GM12878 (cell line): ENCODE data around the gene C1QTNF12. TPM values are rescaled to one million over a fixed set of nuclear protein-coding genes. Genes with fewer than 3 reads are reported as not detected.

Experiments
- ATAC-seq: fragments of 200-7000 bp; cut with Tn5 transposase; 3 replicates; pipeline ENCODE4 v1.9.1; 2020; ENCODE audit warnings: mild to moderate bottlenecking, moderate library complexity
- BruUV-seq: library from RNA; stranded (reverse); fragments of 400-500 nt; replicated peaks from 2 replicates; lab custom pipeline; 2021; lab: Mats Ljungman, UMichigan
- CTCF ChIA-PET: fragments of 300-600 bp; sonication (Branson Sonifier 250); formaldehyde crosslinking; extraction: SDS; loops from one replicate; lab custom pipeline; 2021; ENCODE audit warnings: inconsistent platforms; lab: Yijun Ruan, JAX
- POLR2A ChIA-PET: fragments of 350-600 bp; formaldehyde crosslinking; extraction: SDS; loops from one replicate; lab custom pipeline; 2021; ENCODE audit warnings: inconsistent platforms; lab: Charles Lee
- RAD21 ChIA-PET: fragments of 300-600 bp; sonication (Branson Sonifier 250); formaldehyde crosslinking; loops from one replicate; lab custom pipeline; 2023; ENCODE audit warnings: antibody characterized with exemption; ENCODE audit not compliant: unreplicated experiment; lab: Charles Lee
- SMC1A ChIA-PET: fragments of 300-600 bp; sonication (Branson Sonifier 250); formaldehyde crosslinking; loops from one replicate; lab custom pipeline; 2023; ENCODE audit not compliant: unreplicated experiment, uncharacterized antibody; lab: Charles Lee
- DNase-seq: peaks from one replicate; pipeline ENCODE4 v3.0.0-alpha.2; 2011; ENCODE audit warnings: low read depth, low spot score
- FAIRE-seq: peaks from 3 replicates; lab custom pipeline; 2011; peaks lifted over from hg19 to GRCh38; lab: Jason Lieb, UNC
- H2AFZ ChIP-seq: 2 replicates; pipeline ENCODE4 v1.6.0; 2011; ENCODE audit warnings: low read depth, low read length, control low read depth; ENCODE audit not compliant: control insufficient read depth
- H3K27ac ChIP-seq: 2 replicates; pipeline ENCODE4 v1.5.1; 2011; ENCODE audit warnings: control low read depth; ENCODE audit not compliant: control insufficient read depth, insufficient read depth
- H3K27me3 ChIP-seq, 2 experiments: replicated peaks in 1 of 2; 2 replicates each; pipeline versions ENCODE4 v1.6.0 to v1.6.1; 2011; ENCODE audit warnings: low read length in 1 of 2; ENCODE audit not compliant: control insufficient read depth in 2 of 2, insufficient read depth in 2 of 2
- H3K36me3 ChIP-seq, 2 experiments: 2 replicates each; pipeline ENCODE4 v1.5.1; 2011; ENCODE audit warnings: low read length in 1 of 2; ENCODE audit not compliant: control insufficient read depth in 2 of 2, insufficient read depth in 2 of 2
- H3K4me1 ChIP-seq: 2 replicates; pipeline ENCODE4 v1.6.1; 2011; ENCODE audit warnings: mild to moderate bottlenecking, low read length, moderate library complexity, mixed read lengths; ENCODE audit not compliant: control insufficient read depth, insufficient read depth
- H3K4me2 ChIP-seq: 2 replicates; pipeline ENCODE4 v1.6.0; 2011; ENCODE audit warnings: control low read depth; ENCODE audit not compliant: control insufficient read depth, insufficient read depth
- H3K4me3 ChIP-seq: fragments of 200-600 bp; sonication (generic); 2 replicates; pipeline ENCODE4 v1.5.1; 2016
- H3K79me2 ChIP-seq: 2 replicates; pipeline ENCODE4 v1.6.0; 2011; ENCODE audit warnings: low read length; ENCODE audit not compliant: control insufficient read depth, insufficient read depth
- H3K9ac ChIP-seq: 2 replicates; pipeline ENCODE4 v1.8.0; 2011; ENCODE audit warnings: low read length, control low read depth, mixed read lengths; ENCODE audit not compliant: control insufficient read depth, insufficient read depth
- H3K9me3 ChIP-seq: replicated peaks from 3 replicates; pipeline ENCODE4 v1.5.1; 2011; ENCODE audit warnings: mild to moderate bottlenecking, low read length; ENCODE audit not compliant: control insufficient read depth, insufficient read depth
- H4K20me1 ChIP-seq: 2 replicates; pipeline ENCODE4 v1.6.0; 2011; ENCODE audit not compliant: control insufficient read depth, insufficient read depth
- BRCA1 ChIP-seq: IDR thresholded peaks from 2 replicates; pipeline ENCODE4 v1.6.1; 2011; ENCODE audit warnings: low read depth, low read length, improper control_type of control experiment
- DPF2 ChIP-seq: fragments of 450-650 bp; IDR thresholded peaks from 2 replicates; pipeline ENCODE4 v1.6.1; 2017; ENCODE audit warnings: mild to moderate bottlenecking
- EGR1 ChIP-seq, 2 experiments: IDR thresholded peaks; 1 replicate in 1 of 2; 2 replicates in 1 of 2; pipeline ENCODE4 v1.6.1; 2011 to 2012; ENCODE audit warnings: low read depth in 2 of 2, low read length in 2 of 2, borderline replicate concordance in 1 of 2, mild to moderate bottlenecking in 1 of 2, moderate library complexity in 1 of 2
- GATAD2B ChIP-seq: fragments of 450-650 bp; conservative IDR thresholded peaks from 2 replicates; pipeline ENCODE4 v1.6.1; 2017; ENCODE audit warnings: low read depth, mild to moderate bottlenecking, moderate library complexity
- HDAC2 ChIP-seq: fragments of 200-600 bp; sonication (generic); IDR thresholded peaks from 2 replicates; pipeline ENCODE4 v1.6.1; 2017
- MEF2B ChIP-seq: fragments of 450-650 bp; IDR thresholded peaks from 2 replicates; pipeline ENCODE4 v1.6.1; 2018; ENCODE audit warnings: mild to moderate bottlenecking, moderate library complexity; ENCODE audit not compliant: partially characterized antibody, poor library complexity, severe bottlenecking
- MYC ChIP-seq: IDR thresholded peaks from 2 replicates; pipeline ENCODE4 v1.6.1; 2011; ENCODE audit warnings: mild to moderate bottlenecking, low read length, moderate library complexity, inconsistent platforms; ENCODE audit not compliant: insufficient read depth, insufficient replicate concordance, insufficient read length, severe bottlenecking
- RUNX3 ChIP-seq: IDR thresholded peaks from 2 replicates; pipeline ENCODE4 v1.6.1; 2012; ENCODE audit warnings: low read length, inconsistent platforms
- SIN3A ChIP-seq: IDR thresholded peaks from 2 replicates; pipeline ENCODE4 v1.6.1; 2012; ENCODE audit warnings: low read depth, low read length, improper control_type of control experiment
- TAF1 ChIP-seq: IDR thresholded peaks from 2 replicates; pipeline ENCODE4 v1.6.1; 2011; ENCODE audit warnings: mild to moderate bottlenecking, low read depth, low read length, borderline replicate concordance
- YBX1 ChIP-seq: fragments of 450-650 bp; IDR thresholded peaks from 2 replicates; pipeline ENCODE4 v1.6.1; 2016; ENCODE audit warnings: antibody characterized with exemption
- WGBS: methylation state at CpG from one replicate; pipeline ENCODE4 v1.1.6; 2016; ENCODE audit warnings: low lambda C conversion rate; ENCODE audit not compliant: insufficient replicate concordance, insufficient coverage; ENCODE audit errors: missing lambda C conversion rate; 5-methylcytosine and 5-hydroxymethylcytosine counted together
- in situ Hi-C: fragments of 300-500 bp; cut with MboI; formaldehyde crosslinking; loops from 9 replicates; pipeline ENCODE4 v1.14.3; 2018; ENCODE audit warnings: mixed read lengths
- intact Hi-C: fragments of 100-400 bp; cut with micrococcal nuclease; formaldehyde crosslinking; loops from one replicate; pipeline ENCODE4 v1.14.2; 2022; ENCODE audit not compliant: unreplicated experiment
- polyA plus RNA-seq, 11 experiments: library from polyadenylated mRNA; depleted of rRNA in 4 of 11; unstranded in 6 of 11; stranded (reverse) in 5 of 11; fragments of >200 nt; fragmentation: Nextera tagmentation in 4 of 11; fragmentation: Illumina TruSeq in 1 of 11; extraction: Ambion mirVana in 4 of 11; extraction: Trizol in 1 of 11; gene quantifications; 1 replicate in 1 of 11; 2 replicates in 10 of 11; pipeline versions ENCODE4 v1.2.1 to v1.2.3, GENCODE V29; 2011 to 2016; ENCODE audit warnings: inconsistent platforms in 2 of 11, missing spikeins in 2 of 11, low read depth in 1 of 11
- total RNA-seq, 4 experiments: library from RNA; depleted of rRNA in 3 of 4; stranded (reverse); fragments of >200 nt in 3 of 4; fragmentation: Illumina TruSeq in 1 of 4; extraction: Trizol in 1 of 4; gene quantifications; 2 replicates each; pipeline versions ENCODE4 v1.2.1 to v1.2.3, GENCODE V29; 2013 to 2021
- TF ChIP-seq, protein P1 (sequence below): fragments of 450-650 bp; IDR thresholded peaks from 2 replicates; pipeline ENCODE4 v1.6.1; 2017; ENCODE audit warnings: mild to moderate bottlenecking, moderate library complexity
- TF ChIP-seq, protein P2 (sequence below): fragments of 450-650 bp; formaldehyde crosslinking; IDR thresholded peaks from 2 replicates; pipeline ENCODE4 v1.5.0; 2022; ENCODE audit warnings: mild to moderate bottlenecking, missing genetic modification characterization
- TF ChIP-seq, protein P3 (sequence below): fragments of 150-350 bp; IDR thresholded peaks from 2 replicates; pipeline ENCODE4 v1.6.1; 2014; ENCODE audit warnings: mild to moderate bottlenecking, low read depth, low read length
- TF ChIP-seq, protein P4 (sequence below): IDR thresholded peaks from 2 replicates; pipeline ENCODE4 v1.6.1; 2011; ENCODE audit warnings: borderline replicate concordance, low read depth, mild to moderate bottlenecking, moderate library complexity, mixed read lengths, low read length; ENCODE audit not compliant: insufficient read depth; ENCODE audit errors: extremely low read length

The C1QTNF12 gene
- total and polyA plus RNA-seq, 10 of the 15 experiments (the other 5 are each of a cell fraction or from before 2014, with no cell fraction given): 0.17 to 1.0 (median 0.31) TPM; not detected in 5

DNA sequence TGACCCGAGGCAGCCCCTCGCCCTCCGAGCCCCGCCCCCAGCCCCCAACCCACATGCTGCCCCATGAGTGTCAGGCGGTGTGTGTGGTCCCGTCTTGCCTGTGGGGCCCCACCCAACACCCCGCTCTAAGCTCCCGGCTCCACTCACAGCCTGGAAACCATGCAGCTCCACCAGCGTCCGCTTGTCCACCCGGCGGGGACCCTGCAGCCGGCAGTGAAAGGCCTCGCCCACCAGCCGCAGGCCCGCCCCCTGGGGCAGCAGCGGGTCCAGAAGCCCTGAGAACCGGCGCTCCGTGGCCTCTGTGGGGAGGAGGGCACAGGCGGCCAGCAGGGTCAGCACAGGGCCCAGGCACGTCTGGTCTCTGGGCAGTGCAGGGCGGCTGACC is 2.7 kb downstream of the C1QTNF12 start:
- POLR2A ChIA-PET: no interaction called here
- BruUV-seq: no TSS peak
- intact Hi-C loops (no loop called here), in situ Hi-C loops (no loop called here)
- H3K9ac ChIP-seq: no peak overlapping the region
- no peaks in the 10 kb centered on the region for H3K79me2 ChIP-seq
- no peak overlapping the region for H2AFZ ChIP-seq
- H3K4me1 ChIP-seq: no peaks in the 10 kb centered on the region
- DNase-seq: no peak
- peaks cover 1 to 5% of the 10 kb centered on the region in 2 experiments; a peak in 3 of 4 replicates for H3K27me3 ChIP-seq
- CTCF ChIA-PET: no interaction called here
- no peak for ATAC-seq
- RAD21 ChIA-PET: no interaction called here
- 68% methylated on average over 23 of the region's 23 CpGs for WGBS
- H3K36me3 ChIP-seq: no peaks in the 10 kb centered on the region
- H3K9me3 ChIP-seq: no peaks in the 10 kb centered on the region
- H4K20me1 ChIP-seq: no peaks in the 10 kb centered on the region
- H3K27ac ChIP-seq: no peak overlapping the region
- FAIRE-seq: no peak
- no peak overlapping the region for H3K4me3 ChIP-seq
- no peak overlapping the region for H3K4me2 ChIP-seq
- SMC1A ChIA-PET: no interaction called here
- no peak for TF ChIP-seq SIN3A
- no peak for TF ChIP-seq EGR1 (IDR thresholded peaks at IDR 0.05; ENCODE audit: borderline replicate concordance in 1 of 2, low read depth in 2 of 2, low read length in 2 of 2)
- TF ChIP-seq BRCA1: no peak
- no peak for TF ChIP-seq DPF2
- TF ChIP-seq, protein P1, sequence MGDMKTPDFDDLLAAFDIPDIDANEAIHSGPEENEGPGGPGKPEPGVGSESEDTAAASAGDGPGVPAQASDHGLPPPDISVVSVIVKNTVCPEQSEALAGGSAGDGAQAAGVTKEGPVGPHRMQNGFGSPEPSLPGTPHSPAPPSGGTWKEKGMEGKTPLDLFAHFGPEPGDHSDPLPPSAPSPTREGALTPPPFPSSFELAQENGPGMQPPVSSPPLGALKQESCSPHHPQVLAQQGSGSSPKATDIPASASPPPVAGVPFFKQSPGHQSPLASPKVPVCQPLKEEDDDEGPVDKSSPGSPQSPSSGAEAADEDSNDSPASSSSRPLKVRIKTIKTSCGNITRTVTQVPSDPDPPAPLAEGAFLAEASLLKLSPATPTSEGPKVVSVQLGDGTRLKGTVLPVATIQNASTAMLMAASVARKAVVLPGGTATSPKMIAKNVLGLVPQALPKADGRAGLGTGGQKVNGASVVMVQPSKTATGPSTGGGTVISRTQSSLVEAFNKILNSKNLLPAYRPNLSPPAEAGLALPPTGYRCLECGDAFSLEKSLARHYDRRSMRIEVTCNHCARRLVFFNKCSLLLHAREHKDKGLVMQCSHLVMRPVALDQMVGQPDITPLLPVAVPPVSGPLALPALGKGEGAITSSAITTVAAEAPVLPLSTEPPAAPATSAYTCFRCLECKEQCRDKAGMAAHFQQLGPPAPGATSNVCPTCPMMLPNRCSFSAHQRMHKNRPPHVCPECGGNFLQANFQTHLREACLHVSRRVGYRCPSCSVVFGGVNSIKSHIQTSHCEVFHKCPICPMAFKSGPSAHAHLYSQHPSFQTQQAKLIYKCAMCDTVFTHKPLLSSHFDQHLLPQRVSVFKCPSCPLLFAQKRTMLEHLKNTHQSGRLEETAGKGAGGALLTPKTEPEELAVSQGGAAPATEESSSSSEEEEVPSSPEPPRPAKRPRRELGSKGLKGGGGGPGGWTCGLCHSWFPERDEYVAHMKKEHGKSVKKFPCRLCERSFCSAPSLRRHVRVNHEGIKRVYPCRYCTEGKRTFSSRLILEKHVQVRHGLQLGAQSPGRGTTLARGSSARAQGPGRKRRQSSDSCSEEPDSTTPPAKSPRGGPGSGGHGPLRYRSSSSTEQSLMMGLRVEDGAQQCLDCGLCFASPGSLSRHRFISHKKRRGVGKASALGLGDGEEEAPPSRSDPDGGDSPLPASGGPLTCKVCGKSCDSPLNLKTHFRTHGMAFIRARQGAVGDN: no peak
- TF ChIP-seq YBX1: no peak
- TF ChIP-seq MEF2B: no peak
- no peak for TF ChIP-seq TAF1
- TF ChIP-seq, protein P2, sequence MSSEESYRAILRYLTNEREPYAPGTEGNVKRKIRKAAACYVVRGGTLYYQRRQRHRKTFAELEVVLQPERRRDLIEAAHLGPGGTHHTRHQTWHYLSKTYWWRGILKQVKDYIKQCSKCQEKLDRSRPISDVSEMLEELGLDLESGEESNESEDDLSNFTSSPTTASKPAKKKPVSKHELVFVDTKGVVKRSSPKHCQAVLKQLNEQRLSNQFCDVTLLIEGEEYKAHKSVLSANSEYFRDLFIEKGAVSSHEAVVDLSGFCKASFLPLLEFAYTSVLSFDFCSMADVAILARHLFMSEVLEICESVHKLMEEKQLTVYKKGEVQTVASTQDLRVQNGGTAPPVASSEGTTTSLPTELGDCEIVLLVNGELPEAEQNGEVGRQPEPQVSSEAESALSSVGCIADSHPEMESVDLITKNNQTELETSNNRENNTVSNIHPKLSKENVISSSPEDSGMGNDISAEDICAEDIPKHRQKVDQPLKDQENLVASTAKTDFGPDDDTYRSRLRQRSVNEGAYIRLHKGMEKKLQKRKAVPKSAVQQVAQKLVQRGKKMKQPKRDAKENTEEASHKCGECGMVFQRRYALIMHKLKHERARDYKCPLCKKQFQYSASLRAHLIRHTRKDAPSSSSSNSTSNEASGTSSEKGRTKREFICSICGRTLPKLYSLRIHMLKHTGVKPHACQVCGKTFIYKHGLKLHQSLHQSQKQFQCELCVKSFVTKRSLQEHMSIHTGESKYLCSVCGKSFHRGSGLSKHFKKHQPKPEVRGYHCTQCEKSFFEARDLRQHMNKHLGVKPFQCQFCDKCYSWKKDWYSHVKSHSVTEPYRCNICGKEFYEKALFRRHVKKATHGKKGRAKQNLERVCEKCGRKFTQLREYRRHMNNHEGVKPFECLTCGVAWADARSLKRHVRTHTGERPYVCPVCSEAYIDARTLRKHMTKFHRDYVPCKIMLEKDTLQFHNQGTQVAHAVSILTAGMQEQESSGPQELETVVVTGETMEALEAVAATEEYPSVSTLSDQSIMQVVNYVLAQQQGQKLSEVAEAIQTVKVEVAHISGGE (CRISPR knock-in tag): no peak
- TF ChIP-seq GATAD2B: no peak
- TF ChIP-seq HDAC2: no peak
- TF ChIP-seq MYC: no peak
- TF ChIP-seq, protein P3, sequence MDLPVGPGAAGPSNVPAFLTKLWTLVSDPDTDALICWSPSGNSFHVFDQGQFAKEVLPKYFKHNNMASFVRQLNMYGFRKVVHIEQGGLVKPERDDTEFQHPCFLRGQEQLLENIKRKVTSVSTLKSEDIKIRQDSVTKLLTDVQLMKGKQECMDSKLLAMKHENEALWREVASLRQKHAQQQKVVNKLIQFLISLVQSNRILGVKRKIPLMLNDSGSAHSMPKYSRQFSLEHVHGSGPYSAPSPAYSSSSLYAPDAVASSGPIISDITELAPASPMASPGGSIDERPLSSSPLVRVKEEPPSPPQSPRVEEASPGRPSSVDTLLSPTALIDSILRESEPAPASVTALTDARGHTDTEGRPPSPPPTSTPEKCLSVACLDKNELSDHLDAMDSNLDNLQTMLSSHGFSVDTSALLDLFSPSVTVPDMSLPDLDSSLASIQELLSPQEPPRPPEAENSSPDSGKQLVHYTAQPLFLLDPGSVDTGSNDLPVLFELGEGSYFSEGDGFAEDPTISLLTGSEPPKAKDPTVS: no peak
- TF ChIP-seq, protein P4, sequence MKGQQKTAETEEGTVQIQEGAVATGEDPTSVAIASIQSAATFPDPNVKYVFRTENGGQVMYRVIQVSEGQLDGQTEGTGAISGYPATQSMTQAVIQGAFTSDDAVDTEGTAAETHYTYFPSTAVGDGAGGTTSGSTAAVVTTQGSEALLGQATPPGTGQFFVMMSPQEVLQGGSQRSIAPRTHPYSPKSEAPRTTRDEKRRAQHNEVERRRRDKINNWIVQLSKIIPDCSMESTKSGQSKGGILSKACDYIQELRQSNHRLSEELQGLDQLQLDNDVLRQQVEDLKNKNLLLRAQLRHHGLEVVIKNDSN: no peak
- no peak for TF ChIP-seq RUNX3
